ENCODE measurements around the gene SLC39A3.

Gene SLC39A3

GRCh38 chr19:2690856-2691255 lies 49.0 kb downstream of the SLC39A3 start:
- DNase-seq (ENCODE audit: low read depth), result no peak
- no peak for TF ChIP-seq CTCF (IDR thresholded peaks at IDR 0.05; ENCODE audit: control insufficient read depth, extremely low read depth, insufficient read depth)
- H3K4me3 ChIP-seq (ENCODE audit: low read depth, low read length), result no peak overlapping the region

- no peak overlapping the region for H3K4me3 ChIP-seq (ENCODE audit: low read depth, low read length)
- TF ChIP-seq CTCF (IDR thresholded peaks at IDR 0.05; ENCODE audit: control insufficient read depth, extremely low read depth, insufficient read depth), result no peak
Observed at GRCh38 chr19:2686360-2686759, 53.5 kb downstream of the SLC39A3 start.

GRCh38 chr19:2685204-2685704 lies 54.6 kb downstream of the SLC39A3 start:
- H3K4me3 ChIP-seq (ENCODE audit: low read depth, low read length), result no peak overlapping the region
- DNase-seq (ENCODE audit: low read depth), result no peak
- TF ChIP-seq CTCF (IDR thresholded peaks at IDR 0.05; ENCODE audit: control insufficient read depth, extremely low read depth, insufficient read depth), result no peak

More at GRCh38 chr19:2686360-2686759, 53.5 kb downstream of the SLC39A3 start:
- DNase-seq (ENCODE audit: low read depth), result no peak

GRCh38 chr19:2683430-2684003 lies 56.3 kb downstream of the SLC39A3 start:
- TF ChIP-seq CTCF (IDR thresholded peaks at IDR 0.05; ENCODE audit: control insufficient read depth, extremely low read depth, insufficient read depth), result no peak
- no peak overlapping the region for H3K4me3 ChIP-seq (ENCODE audit: low read depth, low read length)
- DNase-seq (ENCODE audit: low read depth), result no peak

All from LNCaP clone FGC (cell line).